ENCODE results near the gene ITPKC. TPM values are rescaled to one million over a fixed set of nuclear protein-coding genes. Genes with fewer than 3 reads are reported as not detected.

ITPKC gene
- total and polyA plus RNA-seq, 2 of the 13 experiments (the other 11 are each of a cell fraction or from before 2014, with no cell fraction given) = 6.9 to 11.2 TPM

DNA sequence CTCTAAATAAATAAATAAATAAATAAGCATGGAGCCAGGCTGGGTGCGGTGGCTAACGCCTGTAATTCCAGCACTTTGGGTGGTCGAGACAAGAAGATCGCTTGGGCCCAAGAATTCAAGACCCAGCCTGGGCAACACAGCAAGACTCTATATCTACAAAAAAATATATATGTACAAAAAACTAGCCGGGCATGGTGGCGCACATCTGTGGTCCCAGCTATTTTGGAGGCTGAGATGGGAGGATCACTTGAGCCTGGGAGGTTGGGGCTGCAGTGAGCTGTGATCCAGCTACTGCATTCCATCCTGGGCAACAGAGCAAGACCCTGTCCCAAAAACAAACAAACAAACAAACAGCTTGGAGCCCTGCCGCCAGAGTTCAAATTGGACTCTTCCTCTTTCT is 30.6 kb downstream of the ITPKC start:
- no TSS peak for BruUV-seq (replicated peaks)
- intact Hi-C loops (cut with micrococcal nuclease; ENCODE audit: unreplicated experiment) (no loop called here), in situ Hi-C loops (cut with HindIII; ENCODE audit: extremely low pct_ligation_motif_present, low pct_unique_long_range_greater_than_20kb) (no loop called here)
- H3K79me2 ChIP-seq (ENCODE audit: insufficient read depth, low read length) = peaks cover 28% of the 10 kb centered on the region
- CTCF ChIA-PET (ENCODE audit: low intra/inter-chr PET ratio, low total read pairs) = no interaction called here
- H3K9ac ChIP-seq (ENCODE audit: insufficient read depth, low read depth, low read length) = no peak overlapping the region
- H3K27me3 ChIP-seq (ENCODE audit: control insufficient read depth in 1 of 2, insufficient read depth in 2 of 2, low read length in 2 of 2) = no peaks in the 10 kb centered on the region; a peak in 1 of 5 replicates
- no peak overlapping the region for H3K4me3 ChIP-seq (replicated peaks in 1 of 3; ENCODE audit: insufficient read depth in 1 of 3, low read depth in 2 of 3, low read length in 3 of 3)
- no peaks in the 10 kb centered on the region for H4K20me1 ChIP-seq (ENCODE audit: insufficient read depth, low read length)
- no peak overlapping the region for H3K27ac ChIP-seq (ENCODE audit: extremely low read length, insufficient read depth, low read length)
- POLR2A ChIA-PET = interaction anchor here (0.8 kb wide), 1 partner anchor 30 kb away, joined by 3 read pairs; the partner anchor contains the start of gene ITPKC
- TF ChIP-seq CCAR2 (optimal IDR thresholded peaks at IDR 0.05; ENCODE audit: low read depth, low read length) (no peak), BORCS8-MEF2B (CRISPR knock-in tag; IDR thresholded peaks at IDR 0.05) (no peak), KLF13 (CRISPR knock-in tag; IDR thresholded peaks at IDR 0.05) (no peak), CREB1 (IDR thresholded peaks at IDR 0.05) (no peak), CREB1 (CRISPR knock-in tag; IDR thresholded peaks at IDR 0.05) (no peak), ATF7 (IDR thresholded peaks at IDR 0.05) (no peak), ATF7 (CRISPR knock-in tag; IDR thresholded peaks at IDR 0.05) (no peak), BRCA1 (CRISPR knock-in tag; IDR thresholded peaks at IDR 0.05) (no peak), HMGA1 (CRISPR knock-in tag; conservative IDR thresholded peaks at IDR 0.05) (no peak), ZNF20 (CRISPR knock-in tag; IDR thresholded peaks at IDR 0.05) (no peak), ZNF652 (CRISPR knock-in tag; IDR thresholded peaks at IDR 0.05; ENCODE audit: borderline replicate concordance, low read depth) (no peak), ZNF317 (CRISPR knock-in tag; IDR thresholded peaks at IDR 0.05) (no peak)
- TF ChIP-seq, protein P1, sequence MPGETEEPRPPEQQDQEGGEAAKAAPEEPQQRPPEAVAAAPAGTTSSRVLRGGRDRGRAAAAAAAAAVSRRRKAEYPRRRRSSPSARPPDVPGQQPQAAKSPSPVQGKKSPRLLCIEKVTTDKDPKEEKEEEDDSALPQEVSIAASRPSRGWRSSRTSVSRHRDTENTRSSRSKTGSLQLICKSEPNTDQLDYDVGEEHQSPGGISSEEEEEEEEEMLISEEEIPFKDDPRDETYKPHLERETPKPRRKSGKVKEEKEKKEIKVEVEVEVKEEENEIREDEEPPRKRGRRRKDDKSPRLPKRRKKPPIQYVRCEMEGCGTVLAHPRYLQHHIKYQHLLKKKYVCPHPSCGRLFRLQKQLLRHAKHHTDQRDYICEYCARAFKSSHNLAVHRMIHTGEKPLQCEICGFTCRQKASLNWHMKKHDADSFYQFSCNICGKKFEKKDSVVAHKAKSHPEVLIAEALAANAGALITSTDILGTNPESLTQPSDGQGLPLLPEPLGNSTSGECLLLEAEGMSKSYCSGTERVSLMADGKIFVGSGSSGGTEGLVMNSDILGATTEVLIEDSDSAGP (CRISPR knock-in tag; IDR thresholded peaks at IDR 0.05; ENCODE audit: borderline replicate concordance) = no peak
- TF ChIP-seq, protein P2, sequence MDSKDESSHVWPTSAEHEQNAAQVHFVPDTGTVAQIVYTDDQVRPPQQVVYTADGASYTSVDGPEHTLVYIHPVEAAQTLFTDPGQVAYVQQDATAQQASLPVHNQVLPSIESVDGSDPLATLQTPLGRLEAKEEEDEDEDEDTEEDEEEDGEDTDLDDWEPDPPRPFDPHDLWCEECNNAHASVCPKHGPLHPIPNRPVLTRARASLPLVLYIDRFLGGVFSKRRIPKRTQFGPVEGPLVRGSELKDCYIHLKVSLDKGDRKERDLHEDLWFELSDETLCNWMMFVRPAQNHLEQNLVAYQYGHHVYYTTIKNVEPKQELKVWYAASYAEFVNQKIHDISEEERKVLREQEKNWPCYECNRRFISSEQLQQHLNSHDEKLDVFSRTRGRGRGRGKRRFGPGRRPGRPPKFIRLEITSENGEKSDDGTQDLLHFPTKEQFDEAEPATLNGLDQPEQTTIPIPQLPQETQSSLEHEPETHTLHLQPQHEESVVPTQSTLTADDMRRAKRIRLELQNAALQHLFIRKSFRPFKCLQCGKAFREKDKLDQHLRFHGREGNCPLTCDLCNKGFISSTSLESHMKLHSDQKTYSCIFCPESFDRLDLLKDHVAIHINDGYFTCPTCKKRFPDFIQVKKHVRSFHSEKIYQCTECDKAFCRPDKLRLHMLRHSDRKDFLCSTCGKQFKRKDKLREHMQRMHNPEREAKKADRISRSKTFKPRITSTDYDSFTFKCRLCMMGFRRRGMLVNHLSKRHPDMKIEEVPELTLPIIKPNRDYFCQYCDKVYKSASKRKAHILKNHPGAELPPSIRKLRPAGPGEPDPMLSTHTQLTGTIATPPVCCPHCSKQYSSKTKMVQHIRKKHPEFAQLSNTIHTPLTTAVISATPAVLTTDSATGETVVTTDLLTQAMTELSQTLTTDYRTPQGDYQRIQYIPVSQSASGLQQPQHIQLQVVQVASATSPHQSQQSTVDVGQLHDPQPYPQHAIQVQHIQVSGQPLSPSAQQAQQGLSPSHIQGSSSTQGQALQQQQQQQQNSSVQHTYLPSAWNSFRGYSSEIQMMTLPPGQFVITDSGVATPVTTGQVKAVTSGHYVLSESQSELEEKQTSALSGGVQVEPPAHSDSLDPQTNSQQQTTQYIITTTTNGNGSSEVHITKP (CRISPR knock-in tag; IDR thresholded peaks at IDR 0.05; ENCODE audit: low read depth) = no peak
- TF ChIP-seq, protein P3, sequence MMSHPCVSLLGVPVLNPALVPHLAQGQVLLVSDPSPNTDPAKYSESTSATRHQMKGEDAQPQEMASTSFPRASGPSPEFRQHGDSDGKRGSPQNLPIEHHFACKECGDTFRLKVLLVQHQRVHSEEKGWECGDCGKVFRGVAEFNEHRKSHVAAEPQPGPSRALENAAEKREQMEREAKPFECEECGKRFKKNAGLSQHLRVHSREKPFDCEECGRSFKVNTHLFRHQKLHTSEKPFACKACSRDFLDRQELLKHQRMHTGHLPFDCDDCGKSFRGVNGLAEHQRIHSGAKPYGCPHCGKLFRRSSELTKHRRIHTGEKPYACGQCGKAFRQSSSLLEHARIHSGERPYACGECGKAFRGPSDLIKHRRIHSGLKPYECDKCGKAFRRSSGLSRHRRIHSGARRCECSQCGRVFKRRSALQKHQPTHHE (CRISPR knock-in tag; IDR thresholded peaks at IDR 0.05; ENCODE audit: borderline replicate concordance) = no peak
- TF ChIP-seq, protein P4, sequence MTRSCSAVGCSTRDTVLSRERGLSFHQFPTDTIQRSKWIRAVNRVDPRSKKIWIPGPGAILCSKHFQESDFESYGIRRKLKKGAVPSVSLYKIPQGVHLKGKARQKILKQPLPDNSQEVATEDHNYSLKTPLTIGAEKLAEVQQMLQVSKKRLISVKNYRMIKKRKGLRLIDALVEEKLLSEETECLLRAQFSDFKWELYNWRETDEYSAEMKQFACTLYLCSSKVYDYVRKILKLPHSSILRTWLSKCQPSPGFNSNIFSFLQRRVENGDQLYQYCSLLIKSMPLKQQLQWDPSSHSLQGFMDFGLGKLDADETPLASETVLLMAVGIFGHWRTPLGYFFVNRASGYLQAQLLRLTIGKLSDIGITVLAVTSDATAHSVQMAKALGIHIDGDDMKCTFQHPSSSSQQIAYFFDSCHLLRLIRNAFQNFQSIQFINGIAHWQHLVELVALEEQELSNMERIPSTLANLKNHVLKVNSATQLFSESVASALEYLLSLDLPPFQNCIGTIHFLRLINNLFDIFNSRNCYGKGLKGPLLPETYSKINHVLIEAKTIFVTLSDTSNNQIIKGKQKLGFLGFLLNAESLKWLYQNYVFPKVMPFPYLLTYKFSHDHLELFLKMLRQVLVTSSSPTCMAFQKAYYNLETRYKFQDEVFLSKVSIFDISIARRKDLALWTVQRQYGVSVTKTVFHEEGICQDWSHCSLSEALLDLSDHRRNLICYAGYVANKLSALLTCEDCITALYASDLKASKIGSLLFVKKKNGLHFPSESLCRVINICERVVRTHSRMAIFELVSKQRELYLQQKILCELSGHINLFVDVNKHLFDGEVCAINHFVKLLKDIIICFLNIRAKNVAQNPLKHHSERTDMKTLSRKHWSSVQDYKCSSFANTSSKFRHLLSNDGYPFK (CRISPR knock-in tag; IDR thresholded peaks at IDR 0.05; ENCODE audit: borderline replicate concordance) = no peak
- no peak overlapping the region for H3K4me2 ChIP-seq (ENCODE audit: low read depth, low read length)
- FAIRE-seq (no peak), DNase-seq (ENCODE audit: low spot score) (no peak), ATAC-seq (no peak)
- no peaks in the 10 kb centered on the region; a peak in 2 of 5 replicates for H3K36me3 ChIP-seq (replicated peaks in 1 of 2; ENCODE audit: control insufficient read depth in 1 of 2, insufficient read depth in 2 of 2, low read length in 2 of 2)
- H3K4me1 ChIP-seq (ENCODE audit: insufficient read depth, low read length) = peaks cover 55% of the 10 kb centered on the region
- 88% methylated on average over 7 of the region's 7 CpGs for WGBS (ENCODE audit: low lambda C conversion rate)
- no peak overlapping the region for H2AFZ ChIP-seq (ENCODE audit: low read length)
- H3K9me3 ChIP-seq (ENCODE audit: low read length) = no peaks in the 10 kb centered on the region

All from HepG2 (cell line).